Neuronal stem cell (in vitro differentiated cells): Measurements from ENCODE around the gene SLC39A11.
A peak's percentile ranks its signal among the peaks of the same experiment; 100 is the strongest.

Experiments
- DNase-seq: peaks from one replicate; pipeline ENCODE4 v3.0.0-alpha.2; 2013; ENCODE audit warnings: low spot score
- H2AFZ ChIP-seq: one replicate; pipeline ENCODE4 v1.6.1; 2013; ENCODE audit warnings: mild to moderate bottlenecking, low read length, inconsistent platforms
- H2AK5ac ChIP-seq: 2 replicates; pipeline ENCODE4 v1.6.1; 2013; ENCODE audit warnings: low read depth, mild to moderate bottlenecking, inconsistent platforms, low read length, moderate library complexity, mixed read lengths
- H2BK120ac ChIP-seq: 2 replicates; pipeline ENCODE4 v1.6.1; 2013; ENCODE audit warnings: low read depth, mild to moderate bottlenecking, inconsistent platforms, low read length, moderate library complexity, mixed read lengths
- H2BK12ac ChIP-seq: one replicate; pipeline ENCODE4 v1.6.1; 2013; ENCODE audit warnings: low read length, inconsistent platforms
- H2BK15ac ChIP-seq: 2 replicates; pipeline ENCODE4 v1.6.1; 2013; ENCODE audit warnings: mild to moderate bottlenecking, low read length, inconsistent platforms, mixed read lengths
- H2BK5ac ChIP-seq: one replicate; pipeline ENCODE4 v1.6.1; 2013; ENCODE audit warnings: inconsistent platforms, mild to moderate bottlenecking, low read length, moderate library complexity
- H3K14ac ChIP-seq: one replicate; pipeline ENCODE4 v1.6.1; 2013; ENCODE audit warnings: low read length, inconsistent platforms
- H3K18ac ChIP-seq: 2 replicates; pipeline ENCODE4 v1.6.1; 2013; ENCODE audit warnings: low read length, inconsistent platforms
- H3K23ac ChIP-seq: 2 replicates; pipeline ENCODE4 v1.6.1; 2013; ENCODE audit warnings: low read depth, mild to moderate bottlenecking, mixed read lengths, low read length, inconsistent platforms; ENCODE audit not compliant: poor library complexity
- H3K27ac ChIP-seq: replicated peaks from 3 replicates; pipeline ENCODE4 v1.5.1; 2013; ENCODE audit warnings: low read length, inconsistent platforms
- H3K27me3 ChIP-seq, 3 experiments: 2 replicates each; pipeline ENCODE4 v1.6.1; 2013; ENCODE audit warnings: low read length in 3 of 3, mild to moderate bottlenecking in 2 of 3, inconsistent platforms in 1 of 3, low read depth in 1 of 3, mixed read lengths in 1 of 3, moderate library complexity in 1 of 3; ENCODE audit not compliant: control insufficient read depth in 3 of 3, insufficient read depth in 3 of 3
- H3K36me3 ChIP-seq, 2 donors: replicated peaks in 1 of 2; 2 replicates each; pipeline ENCODE4 v1.6.1; 2013; ENCODE audit warnings: low read length in 2 of 2; ENCODE audit not compliant: control insufficient read depth in 2 of 2, insufficient read depth in 2 of 2
- H3K4ac ChIP-seq: 2 replicates; pipeline ENCODE4 v1.6.1; 2013; ENCODE audit warnings: inconsistent platforms, mild to moderate bottlenecking, low read length, moderate library complexity
- H3K4me1 ChIP-seq, 2 donors: 1 replicate in 1 of 2; 2 replicates in 1 of 2; pipeline ENCODE4 v1.6.1; 2013; ENCODE audit warnings: low read length in 2 of 2, low read depth in 1 of 2; ENCODE audit not compliant: control insufficient read depth in 2 of 2, insufficient read depth in 1 of 2
- H3K4me2 ChIP-seq: one replicate; pipeline ENCODE4 v1.6.1; 2013; ENCODE audit warnings: mild to moderate bottlenecking, low read length, inconsistent platforms; ENCODE audit not compliant: insufficient read depth, poor library complexity, severe bottlenecking
- H3K4me3 ChIP-seq, 2 donors: 2 replicates each; pipeline ENCODE4 v1.5.1; 2013; ENCODE audit warnings: low read length in 2 of 2, mild to moderate bottlenecking in 2 of 2, inconsistent platforms in 1 of 2, moderate library complexity in 1 of 2
- H3K79me1 ChIP-seq: one replicate; pipeline ENCODE4 v1.6.1; 2013; ENCODE audit warnings: low read depth, mild to moderate bottlenecking, inconsistent platforms, low read length, moderate library complexity
- H3K9ac ChIP-seq: one replicate; pipeline ENCODE4 v1.6.1; 2013; ENCODE audit warnings: mild to moderate bottlenecking, low read depth, low read length, inconsistent platforms; ENCODE audit not compliant: poor library complexity
- H3K9me3 ChIP-seq, 2 donors: replicated peaks in 1 of 2; 2 replicates each; pipeline versions ENCODE3 to v1.6.1; 2013; ENCODE audit warnings: low read length in 2 of 2, mild to moderate bottlenecking in 2 of 2, inconsistent platforms in 1 of 2, low read depth in 1 of 2, mixed read lengths in 1 of 2, moderate library complexity in 1 of 2; ENCODE audit not compliant: control insufficient read depth in 2 of 2, insufficient read depth in 1 of 2
- H4K8ac ChIP-seq: one replicate; pipeline ENCODE4 v1.6.1; 2013; ENCODE audit warnings: low read depth, mild to moderate bottlenecking, inconsistent platforms, low read length, moderate library complexity
- H4K91ac ChIP-seq: one replicate; pipeline ENCODE4 v1.6.1; 2013; ENCODE audit warnings: low read length, low read depth, mild to moderate bottlenecking, inconsistent platforms; ENCODE audit not compliant: poor library complexity
- WGBS, 2 donors: extraction: QIAGEN DNeasy Blood & Tissue Kit; methylation state at CpG; one replicate each; pipeline ENCODE4 v1.1.7; 2013; ENCODE audit warnings: missing lambda C conversion rate in 2 of 2, mixed read lengths in 1 of 2; ENCODE audit not compliant: insufficient read length in 2 of 2, insufficient replicate concordance in 1 of 2; ENCODE audit errors: extremely low coverage in 2 of 2; 5-methylcytosine and 5-hydroxymethylcytosine counted together

Gene SLC39A11

GRCh38 chr17:72706396-72706981 lies 386.0 kb downstream of the SLC39A11 start:
- no peak overlapping the region for H3K4me2 ChIP-seq
- H3K9me3 ChIP-seq = peaks cover 8 to 10% of the 10 kb centered on the region in 2 donors
- no peaks in the 10 kb centered on the region for H3K36me3 ChIP-seq
- no peaks in the 10 kb centered on the region for H3K27me3 ChIP-seq
- H2BK5ac ChIP-seq = no peak overlapping the region
- no peak overlapping the region for H3K4ac ChIP-seq
- H3K18ac ChIP-seq = no peak overlapping the region
- no peak overlapping the region for H2AFZ ChIP-seq
- no peak overlapping the region for H4K91ac ChIP-seq
- no peak overlapping the region for H3K4me3 ChIP-seq
- peaks cover 0 to 6% of the 10 kb centered on the region in 2 donors for H3K4me1 ChIP-seq
- H3K23ac ChIP-seq = no peak overlapping the region
- H2BK12ac ChIP-seq = no peak overlapping the region
- no CpG with 5 or more reads among the region's 3 CpGs for WGBS, 2 donors
- no peak overlapping the region for H4K8ac ChIP-seq
- H2BK15ac ChIP-seq = no peak overlapping the region
- H3K9ac ChIP-seq = no peak overlapping the region
- H2AK5ac ChIP-seq = no peak overlapping the region
- H2BK120ac ChIP-seq = no peak overlapping the region
- H3K14ac ChIP-seq = no peak overlapping the region
- no peak for DNase-seq
- H3K27ac ChIP-seq = no peak overlapping the region
- H3K79me1 ChIP-seq = no peaks in the 10 kb centered on the region

GRCh38 chr17:72705905-72706395 lies 386.5 kb downstream of the SLC39A11 start:
- no peaks in the 10 kb centered on the region for H3K36me3 ChIP-seq
- whole genome bisulfite sequencing, 2 donors = no CpG with 5 or more reads among the region's 5 CpGs
- no peak overlapping the region for H3K18ac ChIP-seq
- no peaks in the 10 kb centered on the region for H3K79me1 ChIP-seq
- no peak overlapping the region for H3K4me3 ChIP-seq
- no peak overlapping the region for H3K4ac ChIP-seq
- H2BK5ac ChIP-seq = peak overlapping the region; percentile 8
- peaks cover 0 to 6% of the 10 kb centered on the region in 2 donors for H3K4me1 ChIP-seq
- no peak overlapping the region for H2BK120ac ChIP-seq
- DNase-seq = no peak
- H2AFZ ChIP-seq = no peak overlapping the region
- H2AK5ac ChIP-seq = no peak overlapping the region
- H3K4me2 ChIP-seq = no peak overlapping the region
- no peaks in the 10 kb centered on the region for H3K27me3 ChIP-seq
- no peak overlapping the region for H2BK12ac ChIP-seq
- H4K8ac ChIP-seq = no peak overlapping the region
- H3K23ac ChIP-seq = no peak overlapping the region
- no peak overlapping the region for H3K9ac ChIP-seq
- no peak overlapping the region for H4K91ac ChIP-seq
- H2BK15ac ChIP-seq = no peak overlapping the region
- H3K14ac ChIP-seq = no peak overlapping the region
- H3K9me3 ChIP-seq = peaks cover 8 to 10% of the 10 kb centered on the region in 2 donors
- no peak overlapping the region for H3K27ac ChIP-seq

GRCh38 chr17:72702998-72703397 lies 389.5 kb downstream of the SLC39A11 start:
- Histone ChIP-seq H4K8ac (no peak overlapping the region), H2BK12ac (no peak overlapping the region), H3K9ac (no peak overlapping the region), H2AFZ (no peak overlapping the region), H3K4ac (no peak overlapping the region), H2AK5ac (no peak overlapping the region), H3K14ac (no peak overlapping the region), H3K4me3 (no peak overlapping the region), H3K18ac (no peak overlapping the region), H2BK5ac (no peak overlapping the region), H3K27me3 (no peaks in the 10 kb centered on the region), H3K4me1 (peaks cover 0 to 6% of the 10 kb centered on the region in 2 donors), H2BK120ac (no peak overlapping the region), H3K79me1 (no peaks in the 10 kb centered on the region), H2BK15ac (no peak overlapping the region), H3K4me2 (no peak overlapping the region), H3K36me3 (no peaks in the 10 kb centered on the region), H3K9me3 (peaks cover 2 to 9% of the 10 kb centered on the region in 2 donors), H3K27ac (no peak overlapping the region), H4K91ac (no peak overlapping the region), H3K23ac (no peak overlapping the region)
- DNase-seq = no peak
- no CpG with 5 or more reads among the region's 4 CpGs for WGBS, 2 donors

- no peak overlapping the region for H3K4me2 ChIP-seq
- H3K9me3 ChIP-seq = peaks cover 0 to 8% of the 10 kb centered on the region in 2 donors
- no peak overlapping the region for H3K27ac ChIP-seq
- H4K8ac ChIP-seq = no peak overlapping the region
- no peak overlapping the region for H3K14ac ChIP-seq
- H3K4ac ChIP-seq = no peak overlapping the region
- H2BK5ac ChIP-seq = no peak overlapping the region
- no peak overlapping the region for H3K4me3 ChIP-seq
- no CpG with 5 or more reads among the region's 6 CpGs for WGBS, 2 donors
- H3K9ac ChIP-seq = no peak overlapping the region
- H3K36me3 ChIP-seq = no peaks in the 10 kb centered on the region
- H3K18ac ChIP-seq = no peak overlapping the region
- no peak overlapping the region for H2BK120ac ChIP-seq
- H2AFZ ChIP-seq = no peak overlapping the region
- H4K91ac ChIP-seq = no peak overlapping the region
- no peak overlapping the region for H2BK12ac ChIP-seq
- H3K27me3 ChIP-seq = no peaks in the 10 kb centered on the region
- H3K79me1 ChIP-seq = no peaks in the 10 kb centered on the region
- peaks cover 0 to 6% of the 10 kb centered on the region in 2 donors for H3K4me1 ChIP-seq
- DNase-seq = no peak
- H2AK5ac ChIP-seq = no peak overlapping the region
- no peak overlapping the region for H2BK15ac ChIP-seq
- H3K23ac ChIP-seq = no peak overlapping the region
Observed at GRCh38 chr17:72702136-72702735, 390.3 kb downstream of the SLC39A11 start.
